Glomerular endothelial cell (primary cell): Measurements from ENCODE around the gene MYOG. TPM values are rescaled to one million over a fixed set of nuclear protein-coding genes. Genes with fewer than 3 reads are reported as not detected.
A peak's percentile ranks its signal among the peaks of the same experiment; 100 is the strongest.

Experiments
- DNase-seq: peaks from one replicate; pipeline ENCODE4 v3.0.0-alpha.2; 2011; ENCODE audit warnings: low read depth, low spot score; ENCODE audit errors: extremely low read depth
- total RNA-seq: library from RNA; depleted of rRNA; stranded (reverse); fragments of >200 nt; gene quantifications from 2 replicates; pipeline ENCODE4 v1.2.3, GENCODE V29; 2015

MYOG gene
- total RNA-seq, 1 donor from 2014 or later: not detected

GRCh38 chr1:203049077-203049476 lies 36.7 kb downstream of the MYOG start:
- no peak for DNase-seq

- DNase-seq: no peak
These were observed 37.2 kb downstream of the MYOG start for GRCh38 chr1:203048555-203049051.

GRCh38 chr1:203048086-203048485 lies 37.7 kb downstream of the MYOG start:
- no peak for DNase-seq

GRCh38 chr1:203046984-203047630 lies 38.7 kb downstream of the MYOG start:
- no peak for DNase-seq

- DNase-seq: no peak
These were observed 39.8 kb downstream of the MYOG start for GRCh38 chr1:203045821-203046594.

GRCh38 chr1:203045336-203045735 lies 40.5 kb downstream of the MYOG start:
- no peak for DNase-seq

GRCh38 chr1:203044546-203045250 lies 41.1 kb downstream of the MYOG start:
- no peak for DNase-seq

GRCh38 chr1:203043830-203044545 lies 41.8 kb downstream of the MYOG start:
- no peak for DNase-seq

- DNase-seq: no peak
These were observed 44.4 kb downstream of the MYOG start for GRCh38 chr1:203041351-203041932.

- DNase-seq: no peak
These were observed 45.1 kb downstream of the MYOG start for GRCh38 chr1:203040513-203041275.

- no peak for DNase-seq
These were observed 46.0 kb downstream of the MYOG start for GRCh38 chr1:203039609-203040512.

- peak; percentile 27 for DNase-seq
These were observed 46.8 kb downstream of the MYOG start for GRCh38 chr1:203038891-203039608.

- DNase-seq: no peak
These were observed 47.5 kb downstream of the MYOG start for GRCh38 chr1:203038217-203038741.

GRCh38 chr1:203037509-203038190 lies 48.2 kb downstream of the MYOG start:
- DNase-seq: no peak

GRCh38 chr1:203036537-203036936 lies 49.3 kb downstream of the MYOG start:
- DNase-seq: no peak

GRCh38 chr1:203036135-203036534 lies 49.7 kb downstream of the MYOG start:
- DNase-seq: no peak
